HL-60 (cell line): ENCODE measurements around the gene KLK7.

Experiments used
- DNase-seq, 2 experiments: peaks; one replicate each; pipeline ENCODE4 v3.0.0-alpha.2; 2010 to 2020; ENCODE audit warnings: low read depth in 1 of 2, low spot score in 1 of 2
- H3K27ac ChIP-seq: fragments of 250-450 bp; sonication (Bioruptor Pico); replicated peaks from 2 replicates; pipeline ENCODE4 v1.5.1; 2020; ENCODE audit warnings: mild to moderate bottlenecking, moderate library complexity
- H3K27me3 ChIP-seq: fragments of 250-450 bp; sonication (Bioruptor Pico); 2 replicates; pipeline ENCODE4 v1.5.1; 2021; ENCODE audit warnings: mild to moderate bottlenecking, moderate library complexity; ENCODE audit not compliant: insufficient read depth, poor library complexity, severe bottlenecking
- H3K4me3 ChIP-seq: replicated peaks from 2 replicates; pipeline ENCODE4 v1.5.1; 2011; ENCODE audit warnings: mild to moderate bottlenecking, control low read depth, low read length; ENCODE audit not compliant: insufficient read depth
- CTCF ChIP-seq: IDR thresholded peaks from one replicate; pipeline ENCODE4 v1.5.1; 2011; ENCODE audit warnings: low read length, control low read depth, inconsistent platforms; ENCODE audit not compliant: insufficient read depth
- GABPA ChIP-seq: IDR thresholded peaks from 2 replicates; pipeline ENCODE4 v1.6.1; 2012; ENCODE audit warnings: low read depth
- POLR2AphosphoS5 ChIP-seq: IDR thresholded peaks from 2 replicates; pipeline ENCODE4 v1.6.1; 2012; ENCODE audit warnings: low read depth
- SPI1 ChIP-seq: IDR thresholded peaks from 2 replicates; pipeline ENCODE4 v1.6.1; 2012; ENCODE audit warnings: low read depth, mild to moderate bottlenecking, borderline replicate concordance
- TF ChIP-seq, protein P1 (sequence below): IDR thresholded peaks from 2 replicates; pipeline ENCODE4 v1.6.1; 2012; ENCODE audit warnings: low read depth; ENCODE audit not compliant: insufficient replicate concordance

KLK7 gene

GRCh38 chr19:51030631-51031030 is 46.9 kb upstream of the KLK7 start:
- TF ChIP-seq SPI1 = no peak
- TF ChIP-seq GABPA = no peak
- TF ChIP-seq, protein P1, sequence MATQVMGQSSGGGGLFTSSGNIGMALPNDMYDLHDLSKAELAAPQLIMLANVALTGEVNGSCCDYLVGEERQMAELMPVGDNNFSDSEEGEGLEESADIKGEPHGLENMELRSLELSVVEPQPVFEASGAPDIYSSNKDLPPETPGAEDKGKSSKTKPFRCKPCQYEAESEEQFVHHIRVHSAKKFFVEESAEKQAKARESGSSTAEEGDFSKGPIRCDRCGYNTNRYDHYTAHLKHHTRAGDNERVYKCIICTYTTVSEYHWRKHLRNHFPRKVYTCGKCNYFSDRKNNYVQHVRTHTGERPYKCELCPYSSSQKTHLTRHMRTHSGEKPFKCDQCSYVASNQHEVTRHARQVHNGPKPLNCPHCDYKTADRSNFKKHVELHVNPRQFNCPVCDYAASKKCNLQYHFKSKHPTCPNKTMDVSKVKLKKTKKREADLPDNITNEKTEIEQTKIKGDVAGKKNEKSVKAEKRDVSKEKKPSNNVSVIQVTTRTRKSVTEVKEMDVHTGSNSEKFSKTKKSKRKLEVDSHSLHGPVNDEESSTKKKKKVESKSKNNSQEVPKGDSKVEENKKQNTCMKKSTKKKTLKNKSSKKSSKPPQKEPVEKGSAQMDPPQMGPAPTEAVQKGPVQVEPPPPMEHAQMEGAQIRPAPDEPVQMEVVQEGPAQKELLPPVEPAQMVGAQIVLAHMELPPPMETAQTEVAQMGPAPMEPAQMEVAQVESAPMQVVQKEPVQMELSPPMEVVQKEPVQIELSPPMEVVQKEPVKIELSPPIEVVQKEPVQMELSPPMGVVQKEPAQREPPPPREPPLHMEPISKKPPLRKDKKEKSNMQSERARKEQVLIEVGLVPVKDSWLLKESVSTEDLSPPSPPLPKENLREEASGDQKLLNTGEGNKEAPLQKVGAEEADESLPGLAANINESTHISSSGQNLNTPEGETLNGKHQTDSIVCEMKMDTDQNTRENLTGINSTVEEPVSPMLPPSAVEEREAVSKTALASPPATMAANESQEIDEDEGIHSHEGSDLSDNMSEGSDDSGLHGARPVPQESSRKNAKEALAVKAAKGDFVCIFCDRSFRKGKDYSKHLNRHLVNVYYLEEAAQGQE = no peak
- TF ChIP-seq POLR2AphosphoS5 = no peak
- TF ChIP-seq CTCF = no peak
- DNase-seq = no peak
- no peak overlapping the region for H3K27ac ChIP-seq
- H3K27me3 ChIP-seq = no peaks in the 10 kb centered on the region
- H3K4me3 ChIP-seq = no peak overlapping the region

DNA sequence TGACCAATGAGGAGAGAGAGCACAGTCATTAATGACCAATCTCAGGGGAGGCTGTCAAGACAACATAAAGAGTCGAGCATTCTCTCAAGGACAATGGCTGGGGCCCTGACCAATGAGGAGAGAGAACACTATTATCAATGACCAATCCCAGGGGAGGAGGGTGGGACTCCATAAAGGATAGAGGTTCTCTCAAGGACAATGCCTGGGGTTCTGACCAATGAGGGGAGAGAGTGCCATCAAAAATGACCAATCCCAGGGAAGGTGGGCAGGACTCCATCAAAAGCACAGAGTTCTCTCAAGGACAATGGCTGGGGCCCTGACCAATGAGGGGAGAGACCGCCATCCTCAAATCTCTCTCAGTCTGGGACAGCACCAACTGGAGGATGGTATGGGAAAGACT is 46.0 kb upstream of the KLK7 start:
- H3K27me3 ChIP-seq = no peaks in the 10 kb centered on the region
- H3K4me3 ChIP-seq = no peak overlapping the region
- DNase-seq = no peak
- TF ChIP-seq CTCF (no peak), POLR2AphosphoS5 (no peak), SPI1 (no peak), GABPA (no peak)
- TF ChIP-seq, protein P1 = no peak
- H3K27ac ChIP-seq = no peak overlapping the region

DNA sequence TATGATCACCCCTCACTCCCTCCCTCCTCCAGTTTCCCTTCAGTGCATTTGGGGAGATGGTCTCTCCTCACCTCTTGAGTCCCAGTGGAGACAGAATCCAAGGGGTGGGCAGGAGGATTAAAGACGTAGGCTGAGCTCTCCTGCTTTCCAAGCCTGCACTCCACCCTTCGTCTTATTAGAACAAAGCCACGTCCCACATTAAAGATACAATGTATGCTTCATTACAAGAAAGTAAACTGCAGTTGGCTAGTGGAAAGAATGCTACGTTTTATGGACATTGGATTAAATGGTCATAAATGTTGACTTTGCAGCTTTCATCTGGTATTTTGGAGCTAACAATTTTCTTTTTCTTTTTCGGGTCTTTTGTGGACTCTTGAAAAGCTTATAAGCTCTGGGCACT is 44.2 kb upstream of the KLK7 start:
- no peaks in the 10 kb centered on the region for H3K27me3 ChIP-seq
- no peak overlapping the region for H3K27ac ChIP-seq
- no peak overlapping the region for H3K4me3 ChIP-seq
- TF ChIP-seq GABPA (no peak), SPI1 (no peak), CTCF (no peak), POLR2AphosphoS5 (no peak)
- TF ChIP-seq, protein P1 = no peak
- DNase-seq = no peak
